ENCODE results near the gene PDK4.

Gene PDK4

DNA sequence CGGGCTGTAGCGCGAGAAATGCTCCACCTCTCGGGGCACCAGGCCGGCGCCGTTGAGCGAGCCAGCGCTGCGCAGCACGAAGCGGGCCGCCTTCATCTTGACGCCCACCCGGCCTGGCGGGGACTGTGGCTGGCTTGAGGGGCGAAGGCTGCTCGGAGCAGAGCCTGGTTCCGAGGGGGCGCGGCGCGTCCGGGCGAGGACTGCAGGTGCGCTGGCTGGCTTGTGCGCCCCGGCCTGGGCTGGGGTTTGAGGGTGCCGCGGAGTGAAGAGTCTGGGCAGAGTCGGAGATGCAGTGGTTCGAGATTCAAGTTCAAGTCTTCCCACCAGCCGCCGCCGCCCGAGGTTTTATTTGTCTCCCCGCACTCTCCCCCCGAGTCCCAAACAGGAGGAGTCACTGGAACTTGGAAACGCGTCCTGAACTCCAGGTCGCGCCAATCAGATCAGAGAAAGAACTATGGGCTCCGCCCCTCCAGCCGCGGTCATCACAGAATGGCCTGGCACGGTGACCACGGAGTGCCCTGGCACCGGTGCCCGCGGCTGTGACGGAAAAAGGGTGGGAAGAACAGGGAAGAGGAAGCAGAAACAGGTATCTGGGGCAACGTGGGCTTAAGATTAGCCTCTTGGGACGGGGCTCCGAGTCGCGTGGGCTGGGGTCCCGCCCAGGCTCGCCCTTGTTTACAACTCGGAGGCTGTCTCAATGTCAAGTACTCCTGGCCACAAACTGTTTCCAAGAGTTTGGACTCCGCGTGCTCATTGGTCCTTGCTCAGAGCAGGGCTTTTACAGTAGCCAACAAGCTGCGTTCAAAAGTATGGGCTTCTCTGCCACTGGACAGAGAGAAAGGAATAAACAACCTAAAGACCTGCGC is at the start of gene PDK4:
PDK4 (minus strand) TSS at position 319 of the 866 bp plus-strand sequence; CDS start at position 96, 223 bp downstream.
- DNase-seq (ENCODE audit: low read depth, low spot score): peak; percentile 5

DNA sequence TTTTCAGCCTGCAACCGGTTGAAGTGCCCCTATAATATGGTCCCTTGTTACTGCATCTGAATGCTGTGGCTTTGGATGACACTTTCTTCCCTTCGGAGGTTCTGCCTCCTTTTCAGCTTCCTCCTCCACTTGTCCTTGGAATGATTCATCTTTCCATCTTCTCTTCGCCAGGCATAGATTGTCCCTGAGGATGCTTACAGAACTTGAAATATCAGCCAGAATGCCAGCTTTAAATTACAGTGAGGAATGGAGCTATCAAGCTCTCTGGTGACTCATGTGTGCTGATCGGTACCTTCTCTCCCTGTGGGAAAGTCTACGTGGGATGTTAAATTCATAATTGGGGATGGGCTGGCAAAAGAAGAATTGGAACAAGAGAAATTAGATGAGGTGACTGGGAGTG is 45.9 kb upstream of the PDK4 start:
- no peak for DNase-seq (ENCODE audit: low read depth, low spot score)

DNA sequence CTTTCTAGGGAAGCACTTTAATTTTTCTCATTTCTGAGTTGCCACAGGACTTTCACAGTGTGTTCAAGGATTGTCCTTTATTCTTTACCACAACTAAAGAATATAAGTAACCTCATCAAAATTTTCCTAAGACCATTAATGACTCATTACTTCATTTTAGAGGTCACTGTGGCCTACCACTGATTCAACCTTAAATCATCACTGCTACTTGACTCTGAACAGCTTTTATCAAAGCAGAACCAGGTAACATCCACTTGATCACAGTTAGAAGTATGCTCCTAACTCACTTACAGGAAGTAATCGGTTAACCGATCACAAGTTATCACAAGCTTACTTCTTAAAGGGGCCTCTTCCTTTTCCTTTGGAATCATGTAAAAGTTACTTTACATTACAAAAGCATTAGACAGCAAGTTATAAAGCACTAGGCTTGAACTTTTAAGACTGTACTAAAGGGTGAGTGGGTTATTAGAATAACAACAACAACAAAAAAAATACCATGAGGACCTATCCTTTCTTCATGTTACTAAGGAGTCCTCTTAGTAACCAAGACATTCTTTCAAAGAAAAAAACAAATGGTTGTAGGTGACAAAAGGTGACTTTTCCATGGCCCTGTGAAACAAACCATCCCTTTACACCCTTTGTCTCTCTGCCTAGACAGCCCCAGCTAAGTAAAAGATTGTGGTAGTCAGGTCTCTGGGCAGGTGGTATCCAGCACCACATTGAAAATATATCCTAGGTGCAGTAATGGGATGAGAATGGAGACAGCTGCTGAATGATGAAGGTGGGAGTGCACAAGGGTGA is 40.0 kb upstream of the PDK4 start:
- DNase-seq (ENCODE audit: low read depth, low spot score): no peak

DNA sequence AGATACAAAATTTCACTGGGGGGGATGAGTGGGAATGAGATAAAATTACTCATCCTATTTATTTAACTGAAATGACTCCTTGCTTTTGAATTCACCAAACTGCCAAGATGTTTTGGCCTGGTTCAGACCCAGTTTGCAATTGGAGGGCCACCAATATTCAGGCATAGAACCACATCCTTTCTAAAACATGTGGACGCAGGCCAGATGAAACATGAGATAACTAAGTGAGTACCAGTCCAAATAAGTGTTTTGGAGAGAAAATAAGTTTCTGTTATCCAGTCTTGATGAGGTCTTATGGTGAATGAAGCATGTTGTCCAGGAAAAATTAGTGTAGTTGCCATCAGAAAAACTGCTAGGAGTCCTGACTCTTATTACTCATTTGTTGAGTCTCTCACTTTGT is 36.3 kb upstream of the PDK4 start:
- DNase-seq (ENCODE audit: low read depth, low spot score): no peak

DNA sequence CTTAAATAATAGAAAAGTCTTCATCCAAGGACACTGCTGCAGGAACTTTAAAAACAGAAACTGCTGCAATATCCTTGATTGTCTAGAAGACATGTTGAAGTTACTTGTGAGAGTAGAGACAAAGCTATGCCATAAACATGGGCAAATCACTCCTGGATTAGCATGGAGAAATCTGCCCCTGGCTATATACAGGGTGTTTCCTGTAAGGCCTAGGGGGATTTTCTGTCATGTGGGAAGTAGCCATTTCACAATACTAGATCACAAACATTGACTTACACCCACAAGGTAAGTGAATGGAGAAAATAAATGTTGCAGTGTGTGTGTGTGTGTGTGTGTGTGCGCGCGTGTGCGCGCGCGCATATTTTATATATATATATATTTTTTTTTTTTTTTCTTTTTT is 35.2 kb upstream of the PDK4 start:
- DNase-seq (ENCODE audit: low read depth, low spot score): no peak

DNA sequence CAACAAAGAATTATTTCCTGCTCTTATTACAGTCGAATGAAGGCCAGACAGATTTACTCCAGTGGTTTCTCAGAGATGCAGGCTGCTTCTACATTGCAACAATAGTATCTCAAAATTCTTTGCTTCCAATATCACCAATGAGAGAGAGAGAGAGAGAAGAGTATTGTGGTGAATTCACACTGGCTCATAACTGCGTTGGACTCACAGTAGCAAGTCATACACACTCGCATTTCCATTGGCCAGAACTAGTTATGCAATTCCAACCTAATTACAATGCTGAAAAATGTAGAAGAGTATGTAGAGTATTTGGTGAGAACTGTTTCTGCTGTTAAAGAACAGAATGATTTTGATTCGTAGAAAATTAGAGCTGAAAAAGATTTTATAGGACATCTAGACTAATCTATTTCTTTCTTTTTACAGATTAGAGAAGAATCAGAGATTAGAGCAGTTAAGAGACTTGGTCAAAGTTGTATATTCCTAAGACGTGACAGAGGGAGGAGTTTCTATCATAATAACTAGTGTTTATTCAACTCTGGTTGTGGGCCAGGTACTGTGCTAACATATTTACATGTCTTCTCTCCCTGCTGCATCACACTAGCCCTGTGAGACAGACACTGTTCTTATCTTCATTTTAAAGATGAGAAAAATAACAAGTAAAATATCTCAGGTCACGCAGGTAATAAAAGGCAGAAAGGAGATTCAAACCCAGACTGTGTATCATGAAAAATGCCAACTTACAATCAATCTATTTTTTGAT is 34.6 kb upstream of the PDK4 start:
- DNase-seq (ENCODE audit: low read depth, low spot score): no peak

DNA sequence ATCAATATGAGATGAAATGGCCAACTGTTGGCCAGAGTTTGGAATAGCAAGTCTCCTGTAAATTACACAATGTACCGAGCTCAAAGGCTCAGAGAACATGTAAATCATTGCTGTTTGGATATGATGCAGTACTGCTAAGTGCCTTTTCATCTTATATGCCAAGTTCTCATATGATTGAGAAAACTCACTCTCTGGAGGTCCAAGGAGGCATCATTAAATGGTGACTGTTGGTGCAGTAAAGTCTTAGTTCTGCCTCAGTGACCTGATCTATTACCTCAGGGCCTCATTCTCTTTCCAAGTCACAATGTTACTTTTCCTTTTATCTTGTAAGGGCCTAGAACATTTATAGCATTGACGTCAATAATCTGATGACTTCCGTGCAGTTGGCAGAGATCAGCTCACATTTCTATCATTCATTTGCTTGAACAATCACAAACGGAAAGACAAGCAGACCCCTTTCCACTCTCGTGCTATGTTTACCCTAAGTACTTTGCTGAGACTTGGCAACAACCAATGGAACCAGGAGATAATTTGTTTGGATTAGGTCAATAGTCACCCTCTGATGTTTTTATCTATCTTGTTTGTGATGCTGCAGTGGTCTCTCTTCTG is 32.6 kb upstream of the PDK4 start:
- DNase-seq (ENCODE audit: low read depth, low spot score): no peak

DNA sequence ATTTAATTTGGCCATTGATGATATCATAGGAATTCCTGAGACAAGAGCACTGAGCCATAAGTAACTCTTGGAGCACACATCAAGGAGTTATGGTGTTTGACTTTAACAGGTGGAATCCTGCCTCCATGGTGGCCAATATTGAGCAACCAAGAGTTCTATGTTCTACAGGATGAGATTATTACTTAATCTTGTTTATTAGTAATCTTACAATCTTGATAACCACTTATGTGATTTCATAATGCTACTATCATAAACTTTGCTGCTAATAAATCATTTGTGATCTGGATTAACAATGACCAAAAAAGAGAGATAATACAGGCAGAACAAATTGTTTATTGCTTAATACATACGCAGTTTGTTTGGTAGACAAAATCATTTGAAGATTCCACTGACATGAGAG is 27.5 kb upstream of the PDK4 start:
- DNase-seq (ENCODE audit: low read depth, low spot score): no peak

DNA sequence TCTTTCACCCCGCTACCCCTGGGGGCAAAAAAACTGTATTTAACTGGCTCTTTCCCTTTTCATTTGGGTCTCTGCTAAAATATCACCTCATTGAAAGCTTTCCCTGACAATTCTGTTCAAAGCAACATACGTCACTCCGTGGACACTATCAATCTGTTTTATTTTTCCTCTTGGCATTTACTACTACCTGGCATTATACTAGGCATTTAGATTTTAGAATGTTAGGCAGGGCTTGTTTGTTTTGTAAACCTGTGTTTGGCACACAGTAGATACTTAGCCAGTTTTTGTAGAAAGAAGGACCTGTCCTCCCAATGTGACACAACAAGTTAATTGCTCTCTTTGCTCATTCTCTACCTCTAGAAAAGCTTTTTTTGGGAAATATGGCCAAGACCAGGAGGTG is 26.5 kb upstream of the PDK4 start:
- DNase-seq (ENCODE audit: low read depth, low spot score): no peak

DNA sequence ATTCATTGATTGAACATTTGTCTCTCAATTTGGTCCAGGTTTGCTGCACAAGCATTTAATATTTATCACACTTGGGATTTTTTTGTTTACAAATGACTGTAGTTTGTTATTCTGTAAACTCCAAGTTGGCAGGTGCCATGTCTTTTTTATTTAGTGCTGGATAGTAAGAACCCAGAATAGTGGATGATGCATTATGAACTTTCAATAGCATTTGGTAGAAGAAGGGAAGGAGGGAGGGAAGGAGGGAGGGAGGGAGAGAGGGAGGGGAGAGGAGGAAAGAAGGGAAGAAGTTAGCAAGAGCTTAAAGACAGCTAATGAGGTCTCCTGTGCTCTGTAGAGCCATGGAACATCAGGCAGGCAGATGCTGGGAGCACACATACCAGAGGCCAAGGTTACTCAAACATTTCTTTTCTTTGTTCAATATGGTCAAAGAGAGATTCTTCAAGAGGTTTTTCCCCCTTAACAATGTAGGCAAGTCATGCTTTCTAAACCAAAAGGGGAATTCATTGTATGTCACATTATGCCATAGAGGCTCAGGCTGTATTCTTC is 25.8 kb upstream of the PDK4 start:
- DNase-seq (ENCODE audit: low read depth, low spot score): no peak

DNA sequence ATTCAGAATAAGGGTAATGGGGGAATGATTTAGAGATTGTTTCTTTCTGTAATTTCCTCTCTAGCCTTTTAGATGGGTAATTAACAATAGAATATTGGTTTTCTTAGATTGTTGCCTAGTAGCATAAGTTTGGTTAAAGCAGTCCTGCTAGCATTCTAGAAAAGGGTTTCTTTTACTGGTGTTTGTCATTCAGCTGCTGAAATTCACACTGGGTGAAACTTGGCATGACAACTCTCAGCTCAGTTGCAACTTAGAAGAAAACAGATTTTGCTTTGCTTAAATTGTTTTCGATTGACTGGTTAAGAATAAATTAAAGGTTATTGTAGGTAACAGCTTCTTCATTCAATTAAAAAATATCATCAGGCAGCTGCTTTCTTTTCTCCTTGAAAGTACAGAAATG is 25.1 kb upstream of the PDK4 start:
- DNase-seq (ENCODE audit: low read depth, low spot score): no peak

DNA sequence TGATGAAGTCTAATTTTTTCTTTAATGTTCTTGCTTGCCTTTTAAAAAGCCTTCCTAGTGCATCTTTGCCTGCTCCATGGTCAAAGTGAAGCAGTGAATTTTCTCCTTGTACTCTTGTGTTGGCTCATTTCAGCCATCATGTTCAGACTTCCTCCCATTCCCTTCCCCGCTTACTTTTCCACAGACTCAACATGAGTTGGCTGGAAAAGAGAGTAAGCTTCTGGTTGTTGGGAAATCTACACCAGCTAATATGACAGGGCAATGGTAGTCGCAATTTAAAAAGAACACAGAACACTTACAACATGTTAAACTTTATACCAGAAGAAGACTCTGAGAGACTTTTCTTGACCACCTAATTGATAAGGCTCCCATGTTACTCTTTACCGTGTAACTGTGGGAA is 24.3 kb upstream of the PDK4 start:
- no peak for DNase-seq (ENCODE audit: low read depth, low spot score)

DNA sequence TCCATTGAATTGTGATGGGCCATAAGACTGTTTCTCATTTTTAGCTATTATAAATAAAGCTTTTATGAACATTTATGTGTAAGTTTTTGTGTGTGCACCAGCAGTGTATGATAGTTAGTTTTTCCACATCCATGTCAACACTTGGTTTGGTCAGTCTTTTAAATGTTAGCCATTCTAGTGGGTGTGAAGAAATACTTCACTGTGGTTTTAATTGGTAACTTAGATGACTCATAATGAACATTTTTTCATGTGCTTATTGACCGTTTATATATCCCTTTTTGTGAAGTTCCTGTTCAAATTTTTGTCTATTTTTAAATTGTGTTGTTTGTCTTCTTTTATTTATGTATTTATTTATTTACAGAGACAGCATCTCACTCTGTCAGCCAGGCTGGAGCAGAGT is 23.6 kb upstream of the PDK4 start:
- DNase-seq (ENCODE audit: low read depth, low spot score): no peak

DNA sequence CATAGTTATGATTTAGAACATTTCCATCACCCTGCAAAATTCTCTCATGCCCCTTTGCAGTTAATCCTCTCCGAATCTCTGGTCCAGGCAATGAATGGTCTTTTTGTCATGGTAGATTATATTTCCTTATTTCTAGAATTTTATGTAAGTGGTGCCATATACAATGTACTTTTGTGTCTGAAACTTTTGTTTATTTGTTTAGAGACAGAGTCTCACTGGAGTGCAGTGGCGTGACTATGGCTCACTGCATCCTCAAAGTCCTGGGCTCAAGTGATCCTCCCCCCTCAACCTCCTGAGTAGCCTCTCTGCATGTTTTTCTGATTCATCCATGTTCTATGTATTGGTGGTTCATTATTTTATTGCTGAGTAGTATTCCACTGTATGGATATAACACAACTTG is 23.2 kb upstream of the PDK4 start:
- no peak for DNase-seq (ENCODE audit: low read depth, low spot score)

DNA sequence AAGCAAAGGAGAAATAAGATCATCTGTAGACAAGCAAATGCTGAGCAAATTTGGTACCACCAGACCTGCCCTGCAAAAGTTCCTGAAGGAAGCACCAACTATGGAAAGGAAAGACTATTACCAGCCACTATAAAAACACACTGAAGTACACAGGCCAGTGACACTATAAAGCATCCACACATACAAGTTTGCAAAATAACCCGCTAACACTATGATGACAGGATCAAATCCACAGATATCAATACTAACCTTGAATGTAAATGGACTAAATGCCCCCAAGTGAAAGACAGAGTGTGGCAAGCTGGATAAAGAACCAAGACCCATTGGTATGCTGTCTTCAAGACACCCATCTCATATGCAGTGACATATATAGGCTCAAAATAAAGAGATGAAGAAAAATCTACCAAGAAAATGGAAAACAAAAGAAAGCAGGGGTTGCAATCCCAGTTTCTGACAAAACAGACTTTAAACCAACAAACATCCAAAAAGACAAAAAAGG is 18.2 kb upstream of the PDK4 start:
- no peak for DNase-seq (ENCODE audit: low read depth, low spot score)

DNA sequence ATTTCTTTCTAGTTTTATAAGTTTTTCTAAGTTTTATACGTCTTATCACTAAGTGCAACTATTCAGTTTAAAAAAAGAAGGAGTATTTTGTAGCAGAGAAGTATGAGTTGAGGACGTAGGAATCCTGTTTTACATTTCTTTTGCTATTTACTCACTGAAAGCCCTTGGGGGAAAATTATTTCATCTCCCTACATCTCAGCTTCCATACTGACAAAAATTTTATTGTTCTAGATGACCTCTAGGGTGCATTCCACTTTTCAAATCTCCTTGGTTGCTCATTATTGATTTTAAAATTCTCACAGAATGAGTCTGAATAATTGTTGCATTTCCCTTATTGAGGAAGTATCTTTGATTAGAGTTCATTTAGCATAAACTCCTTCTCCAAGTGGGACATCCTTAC is 14.9 kb upstream of the PDK4 start:
- DNase-seq (ENCODE audit: low read depth, low spot score): no peak

DNA sequence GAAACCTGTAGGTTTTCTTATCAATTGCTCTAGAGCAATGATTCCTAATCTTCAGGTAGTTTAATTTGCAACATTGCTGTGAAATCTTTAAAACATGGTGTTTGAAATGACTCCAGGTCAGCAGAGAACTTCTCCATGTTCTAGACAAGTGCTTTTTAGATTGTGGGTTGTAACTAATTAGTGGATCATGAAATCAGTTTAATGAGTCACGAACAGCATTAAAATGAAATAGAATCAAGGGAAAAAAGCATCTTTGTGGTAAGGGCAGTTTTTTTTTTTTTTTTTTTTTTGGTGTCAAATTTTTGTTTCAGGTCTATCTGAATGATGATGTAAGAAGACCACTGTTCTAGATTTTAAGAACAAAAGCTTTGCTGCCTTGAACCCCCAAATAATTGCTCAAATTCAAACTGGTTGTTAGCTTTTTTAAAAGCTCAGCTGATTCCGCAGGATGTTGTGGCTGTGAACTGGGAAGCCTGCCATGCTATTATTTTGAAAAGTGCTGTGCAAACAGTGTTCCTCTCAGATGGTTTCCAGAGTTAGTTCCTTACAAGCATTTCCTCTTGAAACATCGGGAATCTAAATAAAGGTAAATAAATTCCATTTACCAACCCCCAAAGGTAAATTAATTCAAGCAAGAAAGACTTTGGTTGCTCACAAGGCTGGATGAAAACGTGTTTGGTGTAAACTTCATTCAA is 13.1 kb upstream of the PDK4 start:
- DNase-seq (ENCODE audit: low read depth, low spot score): no peak

DNA sequence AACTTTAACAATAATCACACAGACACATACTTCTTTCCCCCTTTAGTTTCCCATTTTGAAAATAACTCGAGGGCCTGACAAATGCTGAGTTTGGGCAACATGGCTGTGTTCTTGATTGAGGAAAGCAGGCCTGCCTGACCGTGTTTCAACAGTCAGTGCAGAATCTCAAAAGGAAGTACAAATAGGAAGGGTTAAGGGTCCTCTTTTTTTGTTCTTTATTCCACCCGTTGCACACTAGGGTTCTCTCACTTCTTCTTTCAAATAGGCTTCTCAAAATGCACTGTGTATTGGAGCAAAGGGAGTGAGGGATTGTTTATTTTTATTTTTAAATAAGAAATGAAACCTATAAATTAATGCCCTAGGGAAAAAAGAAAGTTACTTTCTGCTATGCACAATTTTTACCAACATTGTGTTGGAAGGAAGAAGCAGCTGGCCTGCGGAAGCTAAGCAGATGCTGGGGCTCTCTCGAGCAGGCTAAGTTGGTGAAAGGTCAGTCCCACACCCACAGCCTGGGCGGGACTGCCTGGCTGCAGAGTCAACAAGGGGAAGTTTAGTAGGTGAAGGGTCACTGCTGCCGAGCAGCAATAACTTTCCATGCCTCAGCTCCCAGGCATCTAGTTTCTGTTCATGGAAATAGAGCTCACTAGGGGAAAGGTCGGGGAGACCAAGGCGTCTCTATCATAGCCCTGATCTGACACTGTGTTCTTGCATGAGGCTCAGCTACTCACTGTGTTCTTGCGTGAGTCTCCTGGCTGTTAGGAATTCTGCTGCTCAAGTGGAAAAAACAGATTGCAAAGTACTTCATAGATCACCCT is 12.2 kb upstream of the PDK4 start:
- peak; percentile 96 for DNase-seq (ENCODE audit: low read depth, low spot score)

DNA sequence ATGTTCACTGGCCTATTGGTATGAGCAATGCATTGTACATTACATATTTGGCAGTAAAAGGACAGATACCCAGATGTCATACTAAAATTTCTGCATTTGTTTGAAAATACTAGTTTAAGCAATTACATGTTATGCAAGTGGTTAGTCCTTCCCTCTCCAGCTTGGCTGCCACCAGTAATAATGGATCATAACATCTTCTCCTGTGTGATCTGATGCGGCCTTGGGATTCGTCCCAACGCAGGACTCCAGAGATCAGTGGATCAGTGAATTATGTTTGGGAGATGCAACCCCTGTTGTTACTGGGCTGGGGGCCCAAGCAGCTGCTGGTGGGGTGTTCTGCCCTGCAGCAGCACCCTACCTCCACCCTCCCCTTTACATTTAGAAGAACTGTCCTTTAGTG is 11.2 kb upstream of the PDK4 start:
- no peak for DNase-seq (ENCODE audit: low read depth, low spot score)

DNA sequence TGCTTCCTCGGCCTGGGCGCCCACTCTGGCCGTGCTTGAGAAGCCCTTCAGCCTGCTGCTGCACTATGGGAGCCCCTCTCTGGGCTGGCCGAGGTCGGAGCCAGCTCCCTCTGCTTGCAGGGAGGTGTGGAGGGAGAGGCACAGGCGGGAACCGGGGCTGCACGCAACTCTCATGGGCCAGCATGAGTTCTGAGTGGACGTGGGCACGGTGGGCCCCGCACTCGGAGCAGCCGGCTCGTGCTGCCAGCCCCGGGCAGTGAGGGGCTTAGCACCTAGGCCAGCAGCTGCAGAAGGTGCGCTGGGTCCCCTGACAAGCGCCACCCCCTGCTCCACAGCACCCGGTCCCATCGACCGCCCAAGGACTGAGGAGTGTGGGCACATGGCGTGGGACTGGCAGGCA is 9.0 kb upstream of the PDK4 start:
- DNase-seq (ENCODE audit: low read depth, low spot score): no peak

Measured in brain pericyte (primary cell).